ENCODE data around the gene SLC2A10.

SLC2A10 gene

GRCh38 chr20:46682063-46682821, 27.2 kb upstream of the SLC2A10 start:
- DNase-seq (ENCODE audit: low read depth): no peak

GRCh38 chr20:46683011-46683667, 26.3 kb upstream of the SLC2A10 start:
- DNase-seq (ENCODE audit: low read depth): no peak

GRCh38 chr20:46683668-46683938, 25.8 kb upstream of the SLC2A10 start:
- DNase-seq (ENCODE audit: low read depth): no peak

GRCh38 chr20:46683939-46684750, 25.3 kb upstream of the SLC2A10 start:
- no peak for DNase-seq (ENCODE audit: low read depth)

GRCh38 chr20:46688151-46689081, 21.0 kb upstream of the SLC2A10 start:
- DNase-seq (ENCODE audit: low read depth): no peak

GRCh38 chr20:46689082-46689753, 20.2 kb upstream of the SLC2A10 start, which contains the start of gene TP53RK:
TSS of gene TP53RK (minus strand) at chr20:46689444. CDS start at chr20:46689414, 30 bp downstream.
- DNase-seq (ENCODE audit: low read depth): peak; percentile 94

GRCh38 chr20:46689754-46690085, 19.7 kb upstream of the SLC2A10 start:
- DNase-seq (ENCODE audit: low read depth): no peak

- DNase-seq (ENCODE audit: low read depth): no peak
Observed at GRCh38 chr20:46690219-46691106, 19.0 kb upstream of the SLC2A10 start.

- no peak for DNase-seq (ENCODE audit: low read depth)
Observed at GRCh38 chr20:46691196-46691595, 18.3 kb upstream of the SLC2A10 start.

- DNase-seq (ENCODE audit: low read depth): no peak
Observed at GRCh38 chr20:46694484-46694883, 15.0 kb upstream of the SLC2A10 start.

GRCh38 chr20:46695892-46696291, 13.6 kb upstream of the SLC2A10 start:
- DNase-seq (ENCODE audit: low read depth): no peak

GRCh38 chr20:46696791-46697279, 12.6 kb upstream of the SLC2A10 start:
- no peak for DNase-seq (ENCODE audit: low read depth)

GRCh38 chr20:46698788-46699187, 10.7 kb upstream of the SLC2A10 start:
- no peak for DNase-seq (ENCODE audit: low read depth)

GRCh38 chr20:46699651-46700359, 9.6 kb upstream of the SLC2A10 start:
- no peak for DNase-seq (ENCODE audit: low read depth)

- DNase-seq (ENCODE audit: low read depth): no peak
Observed at GRCh38 chr20:46700481-46700880, 9.0 kb upstream of the SLC2A10 start.

GRCh38 chr20:46701057-46701456, 8.4 kb upstream of the SLC2A10 start:
- DNase-seq (ENCODE audit: low read depth): no peak

GRCh38 chr20:46701556-46701955, 7.9 kb upstream of the SLC2A10 start:
- no peak for DNase-seq (ENCODE audit: low read depth)

- DNase-seq (ENCODE audit: low read depth): no peak
Observed at GRCh38 chr20:46701986-46702385, 7.5 kb upstream of the SLC2A10 start.

GRCh38 chr20:46702447-46703203, 6.8 kb upstream of the SLC2A10 start:
- DNase-seq (ENCODE audit: low read depth): no peak

All from activated gamma-delta T cell treated with anti-CD3 and anti-CD28 coated beads, Interleukin-2, amount 50 U/mL, for 16 hours (primary cell).